ENCODE data around the gene GPR171.

- TF ChIP-seq EZH2 (IDR thresholded peaks at IDR 0.05; ENCODE audit: low read length, unreplicated experiment) (no peak), EZH2phosphoT487 (IDR thresholded peaks at IDR 0.05; ENCODE audit: borderline replicate concordance, low read length) (no peak)
- TF ChIP-seq, protein P1, sequence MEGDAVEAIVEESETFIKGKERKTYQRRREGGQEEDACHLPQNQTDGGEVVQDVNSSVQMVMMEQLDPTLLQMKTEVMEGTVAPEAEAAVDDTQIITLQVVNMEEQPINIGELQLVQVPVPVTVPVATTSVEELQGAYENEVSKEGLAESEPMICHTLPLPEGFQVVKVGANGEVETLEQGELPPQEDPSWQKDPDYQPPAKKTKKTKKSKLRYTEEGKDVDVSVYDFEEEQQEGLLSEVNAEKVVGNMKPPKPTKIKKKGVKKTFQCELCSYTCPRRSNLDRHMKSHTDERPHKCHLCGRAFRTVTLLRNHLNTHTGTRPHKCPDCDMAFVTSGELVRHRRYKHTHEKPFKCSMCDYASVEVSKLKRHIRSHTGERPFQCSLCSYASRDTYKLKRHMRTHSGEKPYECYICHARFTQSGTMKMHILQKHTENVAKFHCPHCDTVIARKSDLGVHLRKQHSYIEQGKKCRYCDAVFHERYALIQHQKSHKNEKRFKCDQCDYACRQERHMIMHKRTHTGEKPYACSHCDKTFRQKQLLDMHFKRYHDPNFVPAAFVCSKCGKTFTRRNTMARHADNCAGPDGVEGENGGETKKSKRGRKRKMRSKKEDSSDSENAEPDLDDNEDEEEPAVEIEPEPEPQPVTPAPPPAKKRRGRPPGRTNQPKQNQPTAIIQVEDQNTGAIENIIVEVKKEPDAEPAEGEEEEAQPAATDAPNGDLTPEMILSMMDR (conservative IDR thresholded peaks at IDR 0.05; ENCODE audit: low read depth, low read length), result no peak
Observed at GRCh38 chr3:151197981-151198767, 4.8 kb downstream of the GPR171 start.
